HG03565 (cell line): Measurements from ENCODE around the gene APOBEC3B.
"Not testable (repeated sequence)": the region's sequence is repeated elsewhere in the genome, so short reads cannot be mapped to it uniquely, and the experiment has no call there.

Source experiments
- ATAC-seq: cut with Tn5 transposase; IDR thresholded peaks from one replicate; pipeline ENCODE4 v1.9.1; 2021; ENCODE audit warnings: mild to moderate bottlenecking, moderate library complexity; ENCODE audit not compliant: unreplicated experiment

Gene APOBEC3B

DNA sequence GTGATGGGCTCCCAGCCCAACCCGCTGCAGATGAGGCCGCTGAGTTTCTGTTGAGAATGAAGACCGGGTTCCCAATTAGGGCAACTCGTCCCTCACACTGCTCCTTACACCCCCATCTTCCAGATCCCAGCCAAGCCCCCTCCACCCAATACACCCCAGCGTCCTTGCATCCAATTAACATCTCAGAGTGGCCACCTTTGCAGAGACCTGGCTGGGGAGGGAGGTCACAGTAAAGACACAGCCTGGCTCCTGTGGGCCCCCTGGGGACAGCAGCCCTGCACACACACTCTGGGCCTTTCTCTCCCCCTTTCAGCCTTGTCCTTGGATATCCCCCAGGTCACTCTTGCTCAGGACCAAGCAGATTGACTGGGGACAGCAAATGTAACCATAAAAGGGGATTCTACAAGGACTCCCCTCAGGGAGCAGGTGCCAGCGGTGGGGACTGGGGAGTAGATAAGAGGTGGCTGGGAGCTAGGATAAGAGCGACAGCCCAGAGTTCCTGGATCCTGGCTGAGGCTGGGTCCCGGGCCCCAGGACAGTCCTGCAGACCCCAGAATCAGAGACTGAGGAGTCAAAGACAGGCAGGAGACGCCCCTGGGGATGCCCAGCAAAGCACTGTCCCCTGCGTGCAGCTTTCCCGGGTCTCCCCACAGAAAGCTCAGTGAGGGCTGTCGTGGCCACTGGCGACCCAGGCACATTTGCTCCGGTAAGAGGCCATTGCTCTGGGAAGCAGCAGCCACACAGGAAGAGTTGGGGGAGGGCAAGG is 16.4 kb upstream of the APOBEC3B start:
- ATAC-seq, result no peak

DNA sequence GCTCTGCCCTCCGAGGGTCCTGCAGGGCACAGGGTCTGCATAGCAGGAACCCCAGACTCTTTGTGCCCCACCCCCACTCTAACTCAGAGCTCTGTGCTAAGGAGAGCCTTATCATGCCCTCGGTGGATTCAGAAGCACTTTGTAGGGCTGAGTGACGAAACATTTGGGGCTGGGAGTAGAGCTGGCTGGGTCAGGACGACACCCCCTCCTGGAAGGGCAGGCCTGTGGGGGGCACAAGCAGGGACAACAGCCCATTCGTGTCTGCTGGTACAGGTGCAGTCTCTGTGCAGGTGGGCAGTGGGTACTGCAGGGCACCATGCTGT is 15.8 kb upstream of the APOBEC3B start:
- ATAC-seq, result no peak

DNA sequence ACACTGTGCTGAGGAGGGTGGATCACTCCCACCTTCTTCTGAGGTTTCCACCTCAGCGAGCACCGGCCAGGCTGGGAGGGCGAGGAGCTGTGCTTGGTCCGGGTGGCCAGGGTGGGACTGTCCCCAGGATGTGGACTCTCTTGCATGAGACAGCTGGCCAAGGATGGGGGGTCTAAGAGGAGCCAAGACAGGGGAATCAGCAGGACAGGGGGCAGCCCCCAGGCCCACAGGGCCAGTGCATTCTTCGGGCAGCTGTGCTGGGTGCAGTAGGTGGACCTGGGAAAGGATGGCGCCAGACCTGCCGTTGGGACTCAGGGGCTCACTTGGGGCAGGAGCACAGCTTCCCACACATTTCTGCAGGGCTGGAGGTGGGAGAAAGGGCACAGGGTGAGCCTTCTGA is 15.2 kb upstream of the APOBEC3B start:
- ATAC-seq, result no peak

DNA sequence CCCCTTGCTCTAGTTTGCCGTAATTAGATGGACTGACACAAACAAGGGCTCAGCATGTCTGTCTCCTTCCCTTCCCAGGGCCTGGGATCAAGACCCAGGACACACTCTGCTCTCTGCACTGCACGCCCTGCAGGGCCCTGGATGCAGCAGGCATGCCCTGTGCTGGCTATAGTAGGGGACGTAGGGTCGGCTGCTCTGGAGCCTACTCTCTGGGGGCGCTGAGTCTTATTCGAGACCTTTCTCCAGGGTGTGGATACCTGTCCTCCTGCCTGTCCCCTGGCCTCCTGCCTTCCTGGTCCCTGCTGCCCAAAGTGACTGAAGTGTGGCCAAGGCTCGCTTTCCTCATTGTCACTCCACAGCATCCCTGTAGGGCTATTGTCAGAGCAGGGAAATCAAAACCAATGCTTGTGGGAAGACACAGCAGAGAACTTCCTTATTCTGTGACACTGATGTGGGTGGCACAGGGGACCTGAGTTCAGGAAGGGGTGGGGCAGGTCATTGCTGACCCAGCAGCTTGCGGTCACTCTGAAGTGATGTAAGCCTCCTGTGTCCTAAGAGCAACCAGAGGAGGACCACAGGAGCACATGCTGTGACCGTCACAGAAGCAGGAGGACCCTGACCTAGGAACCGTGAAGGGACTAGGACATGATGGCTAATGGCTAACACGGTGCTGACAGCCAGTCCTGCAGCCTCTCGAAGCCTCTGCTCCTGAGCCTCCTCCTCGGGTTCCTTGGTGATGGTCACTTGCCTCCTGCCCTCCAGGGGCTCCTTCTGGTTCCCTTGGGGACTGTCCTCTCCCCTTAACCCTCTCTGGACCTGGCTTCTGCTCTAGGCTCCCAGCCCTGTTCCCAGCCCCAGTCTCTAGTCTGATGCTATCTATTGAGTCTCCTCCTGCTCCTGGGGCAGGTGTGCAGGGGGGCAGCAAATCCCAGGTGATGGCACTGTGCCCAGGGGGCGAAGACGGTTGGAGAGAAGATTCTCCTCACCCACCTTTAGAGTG is 14.4 kb upstream of the APOBEC3B start:
- ATAC-seq, result no peak

GRCh38 chr22:38968801-38969200 is 13.3 kb upstream of the APOBEC3B start:
- ATAC-seq, result no peak

- no peak for ATAC-seq
Measured at GRCh38 chr22:38970551-38970950, 11.6 kb upstream of the APOBEC3B start.

DNA sequence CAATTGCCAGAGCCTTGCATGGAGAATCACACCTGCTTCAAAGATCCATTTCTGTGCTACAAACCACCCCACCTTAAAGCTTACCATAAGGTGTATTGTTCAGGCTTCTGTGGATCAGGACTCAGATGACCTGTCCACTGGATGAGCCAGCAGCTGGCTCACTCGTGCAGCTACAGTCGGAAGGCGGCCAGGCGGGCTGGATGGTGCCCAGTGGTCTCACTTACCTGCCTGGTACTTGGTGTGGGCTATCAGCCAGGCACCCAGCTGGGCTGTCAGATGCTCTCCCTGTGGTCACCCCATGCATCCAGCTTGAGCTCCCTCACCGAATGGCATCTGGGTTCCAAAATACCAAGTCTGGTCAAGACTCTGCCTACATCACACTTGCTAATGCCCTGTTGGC is 10.9 kb upstream of the APOBEC3B start:
- ATAC-seq, result no peak

- no peak for ATAC-seq
Measured at GRCh38 chr22:38971791-38972190, 10.4 kb upstream of the APOBEC3B start.

- no peak for ATAC-seq
Measured at GRCh38 chr22:38972558-38972957, 9.6 kb upstream of the APOBEC3B start.

- ATAC-seq, result no peak
Measured at GRCh38 chr22:38973289-38974169, 8.6 kb upstream of the APOBEC3B start.

- ATAC-seq, result no peak
Measured at GRCh38 chr22:38974170-38974825, 7.8 kb upstream of the APOBEC3B start.

DNA sequence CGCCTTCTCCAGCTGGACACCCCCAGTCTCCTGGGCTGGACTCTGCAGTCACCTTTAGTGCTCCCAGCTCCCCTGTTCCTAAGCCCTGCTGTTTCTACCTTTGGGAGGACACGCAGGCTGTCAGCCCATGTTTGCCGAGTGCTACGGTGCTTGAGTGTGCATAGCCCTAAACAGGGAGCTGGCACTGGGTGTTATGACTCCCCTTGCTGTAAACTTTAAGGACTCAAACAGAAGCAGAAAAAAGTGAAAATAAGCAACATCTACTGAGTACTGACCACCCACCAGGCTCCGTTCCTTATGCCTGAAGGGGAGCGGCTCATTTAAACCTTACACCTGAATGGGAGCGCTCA is 7.3 kb upstream of the APOBEC3B start:
- no peak for ATAC-seq

- ATAC-seq, result not testable (repeated sequence)
Measured at GRCh38 chr22:38977289-38977688, 4.9 kb upstream of the APOBEC3B start.

- not testable (repeated sequence) for ATAC-seq
Measured at GRCh38 chr22:38980587-38980986, 1.6 kb upstream of the APOBEC3B start.

DNA sequence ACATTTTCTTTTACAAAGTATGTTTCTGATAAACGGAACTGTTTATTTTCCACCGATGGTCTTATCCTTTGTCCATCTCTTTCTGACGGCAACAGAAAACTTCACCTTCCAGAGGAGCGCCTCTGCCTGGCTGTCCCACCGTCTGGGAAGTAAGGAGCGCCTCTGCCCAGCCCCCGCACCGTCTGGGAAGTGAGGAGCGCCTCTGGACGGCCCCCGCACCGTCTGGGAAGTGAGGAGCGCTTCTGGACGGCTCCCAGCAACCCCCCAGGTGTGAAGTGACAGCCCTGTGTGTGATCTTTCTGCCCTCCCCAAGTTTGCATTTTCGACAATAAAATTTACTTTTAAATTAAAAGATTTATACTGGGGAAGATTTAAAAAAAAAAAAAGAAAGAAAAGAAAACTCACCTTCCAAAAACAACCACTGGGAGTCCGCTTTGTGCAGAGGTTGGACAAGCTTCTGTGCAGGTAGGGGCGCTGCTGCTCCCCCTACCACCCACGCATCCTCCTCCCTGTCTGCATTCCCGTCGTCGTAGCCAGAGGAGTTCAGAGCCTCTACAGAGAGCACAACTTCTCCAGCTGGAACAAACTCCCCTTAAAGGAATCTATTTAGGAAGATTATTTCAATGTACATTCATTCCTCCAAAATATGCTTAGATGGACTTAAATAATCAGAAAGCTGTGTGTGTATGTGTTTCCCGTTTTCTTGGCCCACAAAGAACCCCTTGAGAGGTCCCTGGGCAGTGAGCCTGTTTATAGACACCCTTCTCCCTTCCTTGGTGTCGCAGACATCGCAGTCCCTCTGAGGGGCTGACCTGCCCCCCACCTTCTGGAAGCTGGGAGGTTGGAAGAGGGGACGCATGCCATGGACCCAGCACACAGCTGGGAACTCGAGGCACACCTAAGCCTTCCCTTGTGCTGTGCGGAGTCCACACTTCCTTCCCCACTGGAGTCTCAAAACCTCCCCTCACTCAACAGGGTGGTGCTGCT is 849 bp upstream of the APOBEC3B start:
- ATAC-seq, result no peak

GRCh38 chr22:38984224-38984623 is 2.1 kb downstream of the APOBEC3B start:
- ATAC-seq, result no peak

- peak; percentile 65 for ATAC-seq
Measured at GRCh38 chr22:38984784-38985757, 2.9 kb downstream of the APOBEC3B start.

DNA sequence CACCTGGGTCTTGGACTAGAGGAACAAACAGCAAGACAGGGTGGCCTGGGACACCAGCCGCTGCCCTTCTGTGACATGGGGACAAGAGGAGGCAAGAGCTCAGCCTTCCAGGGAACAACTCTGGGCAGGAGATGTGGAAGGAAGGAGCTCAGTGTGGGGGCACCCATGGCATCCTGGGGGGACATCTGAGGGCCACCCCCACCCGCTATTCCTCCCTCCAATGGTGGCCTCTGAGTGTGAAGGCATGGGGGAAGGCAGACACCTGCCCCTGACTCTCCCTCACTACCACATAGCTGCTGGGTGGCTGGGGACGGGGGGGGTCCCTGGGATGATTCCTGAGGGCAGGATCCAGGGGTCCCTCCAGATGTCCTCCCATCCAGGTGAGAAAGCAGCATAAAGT is 4.5 kb downstream of the APOBEC3B start:
- no peak for ATAC-seq
